Neuronal stem cell (in vitro differentiated cells): ENCODE results near the gene DNAH11.

ENCODE experiments used
- DNase-seq: peaks from one replicate; pipeline ENCODE4 v3.0.0-alpha.2; 2013; ENCODE audit warnings: low spot score
- H2AFZ ChIP-seq: one replicate; pipeline ENCODE4 v1.6.1; 2013; ENCODE audit warnings: mild to moderate bottlenecking, low read length, inconsistent platforms
- H2AK5ac ChIP-seq: 2 replicates; pipeline ENCODE4 v1.6.1; 2013; ENCODE audit warnings: low read depth, mild to moderate bottlenecking, inconsistent platforms, low read length, moderate library complexity, mixed read lengths
- H2BK120ac ChIP-seq: 2 replicates; pipeline ENCODE4 v1.6.1; 2013; ENCODE audit warnings: low read depth, mild to moderate bottlenecking, inconsistent platforms, low read length, moderate library complexity, mixed read lengths
- H2BK12ac ChIP-seq: one replicate; pipeline ENCODE4 v1.6.1; 2013; ENCODE audit warnings: low read length, inconsistent platforms
- H2BK15ac ChIP-seq: 2 replicates; pipeline ENCODE4 v1.6.1; 2013; ENCODE audit warnings: mild to moderate bottlenecking, low read length, inconsistent platforms, mixed read lengths
- H2BK5ac ChIP-seq: one replicate; pipeline ENCODE4 v1.6.1; 2013; ENCODE audit warnings: inconsistent platforms, mild to moderate bottlenecking, low read length, moderate library complexity
- H3K14ac ChIP-seq: one replicate; pipeline ENCODE4 v1.6.1; 2013; ENCODE audit warnings: low read length, inconsistent platforms
- H3K18ac ChIP-seq: 2 replicates; pipeline ENCODE4 v1.6.1; 2013; ENCODE audit warnings: low read length, inconsistent platforms
- H3K23ac ChIP-seq: 2 replicates; pipeline ENCODE4 v1.6.1; 2013; ENCODE audit warnings: low read depth, mild to moderate bottlenecking, mixed read lengths, low read length, inconsistent platforms; ENCODE audit not compliant: poor library complexity
- H3K27ac ChIP-seq: replicated peaks from 3 replicates; pipeline ENCODE4 v1.5.1; 2013; ENCODE audit warnings: low read length, inconsistent platforms
- H3K27me3 ChIP-seq, 3 experiments: 2 replicates each; pipeline ENCODE4 v1.6.1; 2013; ENCODE audit warnings: low read length in 3 of 3, mild to moderate bottlenecking in 2 of 3, inconsistent platforms in 1 of 3, low read depth in 1 of 3, mixed read lengths in 1 of 3, moderate library complexity in 1 of 3; ENCODE audit not compliant: control insufficient read depth in 3 of 3, insufficient read depth in 3 of 3
- H3K36me3 ChIP-seq, 2 donors: replicated peaks in 1 of 2; 2 replicates each; pipeline ENCODE4 v1.6.1; 2013; ENCODE audit warnings: low read length in 2 of 2; ENCODE audit not compliant: control insufficient read depth in 2 of 2, insufficient read depth in 2 of 2
- H3K4ac ChIP-seq: 2 replicates; pipeline ENCODE4 v1.6.1; 2013; ENCODE audit warnings: inconsistent platforms, mild to moderate bottlenecking, low read length, moderate library complexity
- H3K4me1 ChIP-seq, 2 donors: 1 replicate in 1 of 2; 2 replicates in 1 of 2; pipeline ENCODE4 v1.6.1; 2013; ENCODE audit warnings: low read length in 2 of 2, low read depth in 1 of 2; ENCODE audit not compliant: control insufficient read depth in 2 of 2, insufficient read depth in 1 of 2
- H3K4me2 ChIP-seq: one replicate; pipeline ENCODE4 v1.6.1; 2013; ENCODE audit warnings: mild to moderate bottlenecking, low read length, inconsistent platforms; ENCODE audit not compliant: insufficient read depth, poor library complexity, severe bottlenecking
- H3K4me3 ChIP-seq, 2 donors: 2 replicates each; pipeline ENCODE4 v1.5.1; 2013; ENCODE audit warnings: low read length in 2 of 2, mild to moderate bottlenecking in 2 of 2, inconsistent platforms in 1 of 2, moderate library complexity in 1 of 2
- H3K79me1 ChIP-seq: one replicate; pipeline ENCODE4 v1.6.1; 2013; ENCODE audit warnings: low read depth, mild to moderate bottlenecking, inconsistent platforms, low read length, moderate library complexity
- H3K9ac ChIP-seq: one replicate; pipeline ENCODE4 v1.6.1; 2013; ENCODE audit warnings: mild to moderate bottlenecking, low read depth, low read length, inconsistent platforms; ENCODE audit not compliant: poor library complexity
- H3K9me3 ChIP-seq, 2 donors: replicated peaks in 1 of 2; 2 replicates each; pipeline versions ENCODE3 to v1.6.1; 2013; ENCODE audit warnings: low read length in 2 of 2, mild to moderate bottlenecking in 2 of 2, inconsistent platforms in 1 of 2, low read depth in 1 of 2, mixed read lengths in 1 of 2, moderate library complexity in 1 of 2; ENCODE audit not compliant: control insufficient read depth in 2 of 2, insufficient read depth in 1 of 2
- H4K8ac ChIP-seq: one replicate; pipeline ENCODE4 v1.6.1; 2013; ENCODE audit warnings: low read depth, mild to moderate bottlenecking, inconsistent platforms, low read length, moderate library complexity
- H4K91ac ChIP-seq: one replicate; pipeline ENCODE4 v1.6.1; 2013; ENCODE audit warnings: low read length, low read depth, mild to moderate bottlenecking, inconsistent platforms; ENCODE audit not compliant: poor library complexity
- WGBS, 2 donors: extraction: QIAGEN DNeasy Blood & Tissue Kit; methylation state at CpG; one replicate each; pipeline ENCODE4 v1.1.7; 2013; ENCODE audit warnings: missing lambda C conversion rate in 2 of 2, mixed read lengths in 1 of 2; ENCODE audit not compliant: insufficient read length in 2 of 2, insufficient replicate concordance in 1 of 2; ENCODE audit errors: extremely low coverage in 2 of 2; 5-methylcytosine and 5-hydroxymethylcytosine counted together

DNAH11 gene

DNA sequence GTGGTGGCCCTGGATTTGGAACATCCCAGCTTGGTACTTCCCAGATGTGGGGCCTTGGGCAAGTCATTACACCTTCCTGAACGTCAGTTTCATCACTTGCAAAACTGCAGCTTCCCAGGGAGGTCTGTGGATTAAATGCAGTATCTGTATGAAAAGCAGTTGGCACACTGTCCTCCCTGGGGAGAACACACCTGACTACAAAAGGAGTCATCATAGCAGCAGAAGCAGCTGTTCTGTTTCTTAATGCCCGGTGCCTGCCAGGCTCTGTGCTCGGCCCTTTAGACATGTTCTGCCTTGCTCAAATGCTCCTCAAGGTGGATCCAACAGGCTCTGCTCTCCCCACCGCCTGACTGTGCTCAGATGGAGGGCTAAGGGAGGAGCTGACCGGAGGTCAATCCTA lies 371.8 kb downstream of the DNAH11 start:
- H3K23ac ChIP-seq = no peak overlapping the region
- no CpG with 5 or more reads among the region's 5 CpGs for WGBS, 2 donors

DNA sequence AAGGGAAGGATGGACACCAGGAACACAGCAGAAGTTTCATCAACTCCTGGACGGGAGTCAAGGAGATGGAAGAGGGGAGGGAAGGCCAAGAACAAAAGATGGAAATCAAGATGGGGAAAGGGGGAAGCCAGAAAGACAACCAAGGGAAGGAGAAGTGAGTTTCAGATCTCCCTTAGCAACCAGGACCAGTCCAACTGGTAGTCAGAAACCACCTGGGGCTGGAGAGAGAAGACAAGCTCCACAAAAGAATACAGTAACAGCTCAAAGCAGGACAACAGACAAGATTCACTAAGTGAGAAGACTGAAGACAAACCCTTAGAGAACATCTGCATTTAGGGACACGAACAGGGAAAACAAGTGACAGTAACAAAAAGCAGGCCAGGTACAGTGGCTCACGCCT lies 372.3 kb downstream of the DNAH11 start:
- Histone ChIP-seq H3K79me1 (no peaks in the 10 kb centered on the region), H3K27ac (no peak overlapping the region), H3K9ac (no peak overlapping the region), H3K4ac (no peak overlapping the region), H2AK5ac (no peak overlapping the region), H3K36me3 (peaks cover 3 to 37% of the 10 kb centered on the region in 2 donors), H2BK12ac (no peak overlapping the region), H2BK120ac (no peak overlapping the region), H2AFZ (no peak overlapping the region), H3K14ac (no peak overlapping the region), H3K4me2 (no peak overlapping the region), H4K8ac (no peak overlapping the region), H2BK15ac (no peak overlapping the region), H3K23ac (no peak overlapping the region), H3K18ac (no peak overlapping the region), H3K4me1 (peaks cover 0 to 9% of the 10 kb centered on the region in 2 donors), H4K91ac (no peak overlapping the region), H2BK5ac (no peak overlapping the region), H3K9me3 (no peaks in the 10 kb centered on the region), H3K4me3 (no peak overlapping the region), H3K27me3 (no peaks in the 10 kb centered on the region)
- DNase-seq = no peak
- WGBS, 2 donors = no CpG with 5 or more reads among the region's 3 CpGs

More for the DNA sequence above, 371.8 kb downstream of the DNAH11 start:
- no peak overlapping the region for H3K27ac ChIP-seq
- peaks cover 3 to 37% of the 10 kb centered on the region in 2 donors for H3K36me3 ChIP-seq
- no peak overlapping the region for H2BK15ac ChIP-seq
- no peak overlapping the region for H3K18ac ChIP-seq
- H3K27me3 ChIP-seq = no peaks in the 10 kb centered on the region
- H3K14ac ChIP-seq = no peak overlapping the region
- H4K91ac ChIP-seq = no peak overlapping the region
- no peaks in the 10 kb centered on the region for H3K9me3 ChIP-seq
- H2BK12ac ChIP-seq = no peak overlapping the region
- no peak overlapping the region for H3K4me2 ChIP-seq
- H3K9ac ChIP-seq = no peak overlapping the region
- H2BK5ac ChIP-seq = no peak overlapping the region
- H2AFZ ChIP-seq = no peak overlapping the region
- no peak overlapping the region for H2AK5ac ChIP-seq
- no peak overlapping the region for H4K8ac ChIP-seq
- no peak for DNase-seq
- no peak overlapping the region for H3K4ac ChIP-seq
- peaks cover 0 to 7% of the 10 kb centered on the region in 2 donors for H3K4me1 ChIP-seq
- H2BK120ac ChIP-seq = no peak overlapping the region
- H3K4me3 ChIP-seq = no peak overlapping the region
- H3K79me1 ChIP-seq = no peaks in the 10 kb centered on the region

DNA sequence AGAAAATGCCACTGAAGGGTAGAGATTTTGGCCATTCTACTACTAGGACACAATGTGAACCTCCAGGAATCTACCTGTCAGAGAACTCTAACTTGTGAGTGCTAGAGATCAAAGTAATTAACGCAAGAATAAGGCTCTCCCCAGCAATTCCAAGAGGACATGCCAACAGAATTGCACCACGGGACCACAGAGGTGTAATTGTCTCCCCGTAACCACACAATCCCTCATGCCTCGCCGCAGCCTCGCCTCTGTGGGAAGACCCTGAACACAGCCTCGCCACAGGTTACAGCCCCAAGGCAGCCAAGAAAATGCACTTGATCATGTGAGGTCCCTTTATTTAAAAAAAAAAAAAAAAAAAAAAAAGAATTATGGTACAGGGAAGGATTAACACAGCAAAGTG lies 373.3 kb downstream of the DNAH11 start:
- WGBS, 2 donors = no CpG with 5 or more reads among the region's 7 CpGs
- Histone ChIP-seq H3K4ac (no peak overlapping the region), H3K4me2 (no peak overlapping the region), H2AK5ac (no peak overlapping the region), H3K27ac (no peak overlapping the region), H3K14ac (no peak overlapping the region), H3K4me3 (no peak overlapping the region), H4K8ac (no peak overlapping the region), H3K79me1 (no peaks in the 10 kb centered on the region), H3K9ac (no peak overlapping the region), H3K27me3 (no peaks in the 10 kb centered on the region), H2BK120ac (no peak overlapping the region), H2AFZ (no peak overlapping the region), H4K91ac (no peak overlapping the region), H3K9me3 (no peaks in the 10 kb centered on the region), H2BK15ac (no peak overlapping the region), H3K4me1 (peaks cover 7 to 14% of the 10 kb centered on the region in 2 donors), H3K23ac (no peak overlapping the region), H2BK5ac (no peak overlapping the region), H3K18ac (no peak overlapping the region), H2BK12ac (no peak overlapping the region), H3K36me3 (peaks cover 3 to 33% of the 10 kb centered on the region in 2 donors)
- DNase-seq = no peak

DNA sequence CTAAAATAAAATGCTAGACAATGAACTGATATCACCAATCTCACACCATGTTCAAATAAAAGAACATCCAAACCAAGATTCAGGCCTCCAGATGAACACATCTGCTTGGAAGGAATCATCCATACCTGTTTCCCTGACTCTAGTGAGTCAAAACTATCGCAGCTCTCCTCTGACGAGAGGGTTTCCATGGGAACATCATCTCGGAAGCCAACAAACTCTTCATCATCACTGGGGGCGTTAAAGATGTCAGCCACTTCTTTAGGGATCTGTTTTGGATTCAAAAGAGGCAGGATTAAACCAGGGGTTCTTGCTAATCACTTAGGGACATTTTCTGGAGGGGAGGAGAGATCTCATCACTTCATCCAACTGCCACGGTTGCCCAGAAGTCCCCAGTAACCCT lies 373.8 kb downstream of the DNAH11 start:
- Histone ChIP-seq H3K27ac (no peak overlapping the region), H3K23ac (no peak overlapping the region), H2BK15ac (no peak overlapping the region), H2BK120ac (no peak overlapping the region), H4K8ac (no peak overlapping the region), H3K14ac (no peak overlapping the region), H3K4me3 (no peak overlapping the region), H3K4me1 (peaks cover 7 to 16% of the 10 kb centered on the region in 2 donors), H2BK12ac (no peak overlapping the region), H3K27me3 (no peaks in the 10 kb centered on the region), H2AFZ (no peak overlapping the region), H3K4ac (no peak overlapping the region), H2BK5ac (no peak overlapping the region), H3K4me2 (no peak overlapping the region), H3K9me3 (no peaks in the 10 kb centered on the region), H3K18ac (no peak overlapping the region), H3K9ac (no peak overlapping the region), H4K91ac (no peak overlapping the region), H3K36me3 (peaks cover 3 to 28% of the 10 kb centered on the region in 2 donors), H2AK5ac (no peak overlapping the region), H3K79me1 (no peaks in the 10 kb centered on the region)
- DNase-seq = no peak
- WGBS, 2 donors = no CpG with 5 or more reads among the region's 5 CpGs
